SH-SY5Y (cell line): ENCODE measurements around the gene RLIM.

Experiments used
- GATA2 ChIP-seq: IDR thresholded peaks from 2 replicates; pipeline ENCODE4 v1.6.1; 2011; ENCODE audit warnings: mild to moderate bottlenecking, low read depth, low read length
- GATA3 ChIP-seq: IDR thresholded peaks from 2 replicates; pipeline ENCODE4 v1.6.1; 2011; ENCODE audit warnings: low read depth, mild to moderate bottlenecking, low read length, moderate library complexity

DNA sequence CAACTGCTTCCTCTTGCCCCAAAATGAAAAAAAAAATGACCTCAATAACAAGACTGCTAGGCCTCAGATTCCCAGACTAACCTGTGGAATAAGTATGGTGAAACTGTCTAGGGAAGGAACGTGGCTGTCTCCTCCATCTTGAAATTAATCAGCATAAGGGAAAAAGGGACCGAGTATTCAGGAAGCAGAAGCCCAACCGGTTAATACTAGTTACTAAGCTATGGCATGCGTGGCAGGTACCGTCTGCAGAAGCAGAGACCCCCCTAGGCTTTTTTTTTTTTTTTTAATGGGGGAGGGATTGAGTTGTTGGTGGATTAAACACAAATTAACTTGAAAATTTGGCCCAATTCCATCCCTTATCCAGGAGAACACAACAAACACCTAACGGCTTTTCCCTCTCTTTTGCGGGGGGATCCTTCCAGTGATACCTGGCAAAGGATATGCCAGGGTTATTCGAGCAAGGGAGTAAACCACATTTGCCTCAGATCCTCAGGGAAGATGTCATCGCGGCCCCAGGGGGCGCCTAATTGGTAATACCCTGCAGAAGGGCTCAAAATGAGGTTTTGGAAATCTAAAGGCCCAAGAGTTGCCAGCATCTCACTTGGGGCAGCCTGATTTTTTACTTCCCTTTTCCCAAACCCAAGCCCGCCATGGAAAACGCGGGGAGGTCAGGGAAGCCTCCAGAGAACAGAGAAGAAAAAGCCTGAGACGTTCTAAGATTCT is 893 bp downstream of the RLIM start:
- no peak for TF ChIP-seq GATA3
- no peak for TF ChIP-seq GATA2
